Activated CD4-positive, alpha-beta T cell treated with anti-CD3 and anti-CD28 coated beads, Interleukin-2, amount 50 U/mL, for 16 hours (primary cell): ENCODE measurements around the gene PSMA3.
"Not testable (repeated sequence)": the region's sequence is repeated elsewhere in the genome, so short reads cannot be mapped to it uniquely, and the experiment has no call there.

Experiments
- DNase-seq: peaks from one replicate; pipeline ENCODE4 v3.0.0-alpha.2; 2020

PSMA3 gene

GRCh38 chr14:58244556-58245387 is at the start of gene PSMA3:
TSS of gene PSMA3 (plus strand) at chr14:58244843. CDS start at chr14:58244921, 78 bp downstream.
- DNase-seq = peak; percentile 99

GRCh38 chr14:58196198-58196597 is 48.4 kb upstream of the PSMA3 start:
- no peak for DNase-seq

- DNase-seq = no peak
Observed at GRCh38 chr14:58198086-58198485, 46.6 kb upstream of the PSMA3 start.

- peak; percentile 89 for DNase-seq
Observed at GRCh38 chr14:58199726-58200479, 44.7 kb upstream of the PSMA3 start, which contains the start of gene ACTR10. TSS of gene ACTR10 (plus strand) at chr14:58200149. CDS start at chr14:58200218, 69 bp downstream.

- no peak for DNase-seq
Observed at GRCh38 chr14:58200480-58200841, 44.2 kb upstream of the PSMA3 start.

- DNase-seq = no peak
Observed at GRCh38 chr14:58200846-58201245, 43.8 kb upstream of the PSMA3 start.

- DNase-seq = no peak
Observed at GRCh38 chr14:58213176-58213575, 31.5 kb upstream of the PSMA3 start.

GRCh38 chr14:58215191-58215914 is 29.3 kb upstream of the PSMA3 start:
- peak; percentile 18 for DNase-seq

GRCh38 chr14:58216544-58216943 is 28.1 kb upstream of the PSMA3 start:
- DNase-seq = no peak

GRCh38 chr14:58227096-58227819 is 17.4 kb upstream of the PSMA3 start:
- no peak for DNase-seq

GRCh38 chr14:58238252-58239243 is 6.1 kb upstream of the PSMA3 start:
- no peak for DNase-seq

- peak; percentile 81 for DNase-seq
Observed at GRCh38 chr14:58239244-58240195, 5.1 kb upstream of the PSMA3 start.

GRCh38 chr14:58243790-58244555 is 670 bp upstream of the PSMA3 start:
- DNase-seq = peak; percentile 29

GRCh38 chr14:58245562-58245961 is 919 bp downstream of the PSMA3 start:
- no peak for DNase-seq

- no peak for DNase-seq
Observed at GRCh38 chr14:58249611-58250010, 5.0 kb downstream of the PSMA3 start.

GRCh38 chr14:58258156-58258555 is 13.5 kb downstream of the PSMA3 start:
- no peak for DNase-seq

GRCh38 chr14:58262005-58262404 is 17.4 kb downstream of the PSMA3 start:
- DNase-seq = not testable (repeated sequence)

GRCh38 chr14:58265401-58265800 is 20.8 kb downstream of the PSMA3 start:
- no peak for DNase-seq

GRCh38 chr14:58270628-58271027 is 26.0 kb downstream of the PSMA3 start:
- peak; percentile 21 for DNase-seq
